Bronchial epithelial cell (primary cell): ENCODE results near the gene MRPL43. TPM values are rescaled to one million over a fixed set of nuclear protein-coding genes. Genes with fewer than 3 reads are reported as not detected.

ENCODE experiments used
- DNase-seq: peaks from one replicate; pipeline ENCODE4 v3.0.0-alpha.2; 2010; ENCODE audit warnings: low read depth
- FAIRE-seq: peaks from 2 replicates; lab custom pipeline; 2011; peaks lifted over from hg19 to GRCh38; lab: Jason Lieb, UNC
- H3K27me3 ChIP-seq: 2 replicates; pipeline ENCODE4 v1.5.1; 2011; ENCODE audit warnings: low read length; ENCODE audit not compliant: control insufficient read depth, insufficient read depth
- H3K36me3 ChIP-seq: 2 replicates; pipeline ENCODE4 v1.5.1; 2011; ENCODE audit warnings: low read length; ENCODE audit not compliant: control insufficient read depth, insufficient read depth
- H3K4me3 ChIP-seq: 2 replicates; pipeline ENCODE4 v1.5.1; 2011; ENCODE audit warnings: mild to moderate bottlenecking, low read depth, low read length, control low read depth
- total RNA-seq: library from RNA; depleted of rRNA; stranded (reverse); fragments of >200 nt; gene quantifications from 2 replicates; pipeline ENCODE4 v1.2.1, GENCODE V29; 2014
- TF ChIP-seq, protein P1 (sequence below): IDR thresholded peaks from 2 replicates; pipeline ENCODE4 v1.5.1; 2011; ENCODE audit warnings: mild to moderate bottlenecking, moderate library complexity, low read length, control low read depth, inconsistent platforms; ENCODE audit not compliant: insufficient read depth, severe bottlenecking

Gene MRPL43
- total RNA-seq, 1 donor from 2014 or later, result 73.5 TPM

GRCh38 chr10:100945754-100946153 lies 41.5 kb downstream of the MRPL43 start:
- H3K4me3 ChIP-seq, result no peak overlapping the region
- peaks cover 9% of the 10 kb centered on the region for H3K36me3 ChIP-seq
- FAIRE-seq (no peak), DNase-seq (no peak)
- TF ChIP-seq, protein P1, sequence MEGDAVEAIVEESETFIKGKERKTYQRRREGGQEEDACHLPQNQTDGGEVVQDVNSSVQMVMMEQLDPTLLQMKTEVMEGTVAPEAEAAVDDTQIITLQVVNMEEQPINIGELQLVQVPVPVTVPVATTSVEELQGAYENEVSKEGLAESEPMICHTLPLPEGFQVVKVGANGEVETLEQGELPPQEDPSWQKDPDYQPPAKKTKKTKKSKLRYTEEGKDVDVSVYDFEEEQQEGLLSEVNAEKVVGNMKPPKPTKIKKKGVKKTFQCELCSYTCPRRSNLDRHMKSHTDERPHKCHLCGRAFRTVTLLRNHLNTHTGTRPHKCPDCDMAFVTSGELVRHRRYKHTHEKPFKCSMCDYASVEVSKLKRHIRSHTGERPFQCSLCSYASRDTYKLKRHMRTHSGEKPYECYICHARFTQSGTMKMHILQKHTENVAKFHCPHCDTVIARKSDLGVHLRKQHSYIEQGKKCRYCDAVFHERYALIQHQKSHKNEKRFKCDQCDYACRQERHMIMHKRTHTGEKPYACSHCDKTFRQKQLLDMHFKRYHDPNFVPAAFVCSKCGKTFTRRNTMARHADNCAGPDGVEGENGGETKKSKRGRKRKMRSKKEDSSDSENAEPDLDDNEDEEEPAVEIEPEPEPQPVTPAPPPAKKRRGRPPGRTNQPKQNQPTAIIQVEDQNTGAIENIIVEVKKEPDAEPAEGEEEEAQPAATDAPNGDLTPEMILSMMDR, result no peak
- no peaks in the 10 kb centered on the region for H3K27me3 ChIP-seq

DNA sequence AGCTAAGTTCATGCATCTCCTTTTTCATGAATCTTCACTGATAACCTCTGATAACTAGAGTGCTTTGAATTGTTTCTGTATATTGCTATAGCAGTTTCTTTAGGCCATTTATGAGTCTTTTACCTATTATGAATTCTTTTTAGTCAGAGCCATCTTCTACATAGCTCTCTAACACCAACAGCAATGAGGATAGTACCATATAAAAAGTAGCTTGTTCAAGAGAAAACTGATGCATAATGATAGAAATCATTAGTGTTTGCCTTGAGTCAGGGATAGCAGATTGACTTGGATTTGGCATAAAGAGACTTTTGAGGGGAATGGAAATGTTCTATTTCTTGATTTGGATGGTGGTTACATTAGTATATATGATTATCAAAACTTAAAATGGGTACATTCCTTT lies 43.8 kb downstream of the MRPL43 start:
- FAIRE-seq (no peak), DNase-seq (no peak)
- TF ChIP-seq, protein P1, result no peak
- Histone ChIP-seq H3K4me3 (no peak overlapping the region), H3K36me3 (peaks cover 5% of the 10 kb centered on the region), H3K27me3 (no peaks in the 10 kb centered on the region)

DNA sequence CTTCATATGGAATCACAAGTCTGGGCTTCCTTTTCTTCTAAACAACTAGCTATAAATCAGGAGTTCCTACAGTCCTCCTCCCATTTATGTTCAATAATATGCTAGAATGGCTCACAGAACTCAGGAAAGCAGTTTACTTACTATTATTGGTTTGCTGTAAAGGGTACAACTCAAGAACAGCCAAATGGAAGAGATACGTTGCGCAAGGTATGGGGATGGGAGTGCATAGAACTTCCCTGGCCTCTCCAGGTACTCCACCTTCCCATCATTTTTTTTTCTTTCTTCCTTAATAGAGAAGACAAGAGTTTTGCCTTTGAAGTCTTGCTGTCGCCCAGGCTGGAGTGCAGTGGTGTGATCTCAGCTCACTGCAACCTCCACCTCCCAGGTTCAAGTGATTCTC lies 45.1 kb downstream of the MRPL43 start:
- no peaks in the 10 kb centered on the region for H3K27me3 ChIP-seq
- FAIRE-seq, result no peak

DNA sequence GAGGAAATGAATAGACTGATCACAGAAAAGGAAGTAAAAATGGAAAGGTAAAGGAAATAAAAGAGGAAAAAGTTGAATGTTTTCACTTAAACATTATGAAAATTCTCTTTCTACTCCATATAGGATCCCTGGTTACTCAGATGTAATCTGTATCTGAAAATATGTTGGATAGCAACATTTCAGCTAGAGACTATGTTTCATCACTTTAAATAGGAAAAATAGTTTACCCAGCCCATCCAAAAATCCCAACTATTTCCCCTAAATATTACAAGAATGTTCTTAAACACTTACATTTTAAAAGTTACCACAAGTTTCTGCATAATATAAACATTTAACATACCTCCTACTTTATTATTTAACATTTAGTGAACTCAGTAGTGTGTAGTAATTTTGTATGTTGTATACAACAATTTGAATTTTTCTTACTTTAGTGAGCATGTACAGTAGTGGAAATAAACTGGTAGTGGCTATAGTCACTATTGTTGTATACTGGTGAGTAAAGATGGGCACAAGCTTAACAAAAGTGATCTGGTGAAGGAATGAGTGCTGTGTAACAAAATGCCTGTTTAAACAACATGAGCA lies 47.4 kb downstream of the MRPL43 start:
- Histone ChIP-seq H3K4me3 (no peak overlapping the region), H3K27me3 (no peaks in the 10 kb centered on the region), H3K36me3 (peaks cover 5% of the 10 kb centered on the region)
- TF ChIP-seq, protein P1, result no peak
- FAIRE-seq (no peak), DNase-seq (no peak)

More for the DNA sequence above, 45.1 kb downstream of the MRPL43 start:
- TF ChIP-seq, protein P1, result no peak
- H3K4me3 ChIP-seq, result no peak overlapping the region
- no peak for DNase-seq
- H3K36me3 ChIP-seq, result peaks cover 3% of the 10 kb centered on the region

Other genes with a start within 250 kb of the MRPL43 start
- not detected in 2 replicates for gene PAX2, start 241.9 kb downstream of the MRPL43 start, total RNA-seq
- 12.1 and 15.1 TPM in 2 replicates for gene SLF2, start 74.5 kb downstream of the MRPL43 start, total RNA-seq
- 0.26 and 0.51 TPM in 2 replicates for gene SEMA4G, start 18.0 kb downstream of the MRPL43 start, total RNA-seq
- gene TWNK, start within 50 bp of the MRPL43 start, total RNA-seq, result 7.9 and 14.7 TPM in 2 replicates
- 30.0 and 36.5 TPM in 2 replicates for gene LZTS2, start 12.3 kb upstream of the MRPL43 start, total RNA-seq
- 0.13 and 0.26 TPM in 2 replicates for gene PDZD7, start 43.6 kb upstream of the MRPL43 start, total RNA-seq
- gene SFXN3, start 43.7 kb upstream of the MRPL43 start, total RNA-seq, result 14.0 and 16.1 TPM in 2 replicates
- 1.6 and 4.0 TPM in 2 replicates for gene KAZALD1, start 74.5 kb upstream of the MRPL43 start, total RNA-seq
- gene TLX1, start 143.8 kb upstream of the MRPL43 start, total RNA-seq, result not detected in 2 replicates
- not detected in 2 replicates for gene LBX1, start 242.0 kb upstream of the MRPL43 start, total RNA-seq